GM12865 (cell line): Measurements from ENCODE around the gene OR4A16.

Source experiments
- DNase-seq: peaks from one replicate; pipeline ENCODE4 v3.0.0; 2010; ENCODE audit warnings: low read depth
- H3K4me3 ChIP-seq: 2 replicates; pipeline ENCODE4 v1.5.1; 2011; ENCODE audit warnings: mild to moderate bottlenecking, low read depth, low read length, control low read depth
- CTCF ChIP-seq: IDR thresholded peaks from 2 replicates; pipeline ENCODE4 v1.5.1; 2011; ENCODE audit warnings: low read length, control low read depth, low read depth, inconsistent platforms; ENCODE audit not compliant: insufficient read depth; ENCODE audit errors: missing control alignments

The OR4A16 gene

GRCh38 chr11:55342901-55343300, at the start of gene OR4A16:
OR4A16 (plus strand) TSS chr11:55343201; CDS start chr11:55343201, 0 bp downstream.
- TF ChIP-seq CTCF: no peak
- no peak within 1 kb of the TSS for H3K4me3 ChIP-seq
- no peak for DNase-seq

GRCh38 chr11:55324500-55324899, 18.5 kb upstream of the OR4A16 start:
- no peak for TF ChIP-seq CTCF
- DNase-seq: no peak
- no peak overlapping the region for H3K4me3 ChIP-seq

GRCh38 chr11:55345306-55345705, 2.3 kb downstream of the OR4A16 start:
- no peak for DNase-seq
- H3K4me3 ChIP-seq: no peak overlapping the region
- no peak for TF ChIP-seq CTCF

GRCh38 chr11:55349032-55349431, 6.0 kb downstream of the OR4A16 start:
- H3K4me3 ChIP-seq: no peak overlapping the region
- no peak for DNase-seq
- TF ChIP-seq CTCF: no peak

GRCh38 chr11:55357560-55358184, 14.7 kb downstream of the OR4A16 start:
- no peak overlapping the region for H3K4me3 ChIP-seq
- TF ChIP-seq CTCF: no peak
- no peak for DNase-seq

- no peak within 1 kb of the TSS for H3K4me3 ChIP-seq
- no peak for DNase-seq
- TF ChIP-seq CTCF: no peak
Observed at GRCh38 chr11:55367674-55368073, 24.7 kb downstream of the OR4A16 start, which contains the start of gene OR4A15. OR4A15 (plus strand) TSS chr11:55367974; CDS start chr11:55367974, 0 bp downstream.
